ENCODE measurements around the gene ACP3.

- no peak for TF ChIP-seq CTCF (IDR thresholded peaks at IDR 0.05 in 4 of 5, conservative IDR thresholded peaks at IDR 0.05 in 1 of 5)
- TF ChIP-seq POLR2A (IDR thresholded peaks at IDR 0.05), result no peak
These were observed 25.2 kb upstream of the ACP3 start for GRCh38 chr3:132292042-132292441.

Measured in gastrocnemius medialis (tissue), 4 donors.